NOMO-1 treated with DMSO at 0.1 percent for 48 hours (cell line): ENCODE measurements around the gene NHLRC1.
A peak's percentile ranks its signal among the peaks of the same experiment; 100 is the strongest.
"Not testable (repeated sequence)": the region's sequence is repeated elsewhere in the genome, so short reads cannot be mapped to it uniquely, and the experiment has no call there.

Experiments used
- DNase-seq: peaks from one replicate; lab custom pipeline; 2025; ENCODE audit not compliant: unreplicated experiment; lab: John Stamatoyannopoulos, UW

Gene NHLRC1

GRCh38 chr6:18122128-18123093 is at the start of gene NHLRC1:
NHLRC1 (minus strand) TSS chr6:18122677; CDS start chr6:18122606, 71 bp downstream.
- DNase-seq = peak; percentile 67

- DNase-seq = peak; percentile 76
These were observed 49.4 kb upstream of the NHLRC1 start for GRCh38 chr6:18171871-18172270.

GRCh38 chr6:18168264-18168663 is 45.8 kb upstream of the NHLRC1 start:
- DNase-seq = no peak

- DNase-seq = peak; percentile 34
These were observed 44.0 kb upstream of the NHLRC1 start for GRCh38 chr6:18166312-18167036.

GRCh38 chr6:18165751-18166150 is 43.3 kb upstream of the NHLRC1 start:
- no peak for DNase-seq

GRCh38 chr6:18162401-18162800 is 39.9 kb upstream of the NHLRC1 start:
- no peak for DNase-seq

- DNase-seq = no peak
These were observed 39.0 kb upstream of the NHLRC1 start for GRCh38 chr6:18161431-18161830.

- DNase-seq = no peak
These were observed 38.4 kb upstream of the NHLRC1 start for GRCh38 chr6:18160911-18161310.

GRCh38 chr6:18155864-18156421 is 33.5 kb upstream of the NHLRC1 start:
- DNase-seq = peak; percentile 41

GRCh38 chr6:18155150-18155863 is 32.8 kb upstream of the NHLRC1 start, which contains the start of gene KDM1B:
KDM1B (plus strand) TSS chr6:18155422; CDS start chr6:18159896, 4,474 bp downstream.
- DNase-seq = peak; percentile 97

- peak; percentile 95 for DNase-seq
These were observed 32.2 kb upstream of the NHLRC1 start, which contains the start of gene TPMT for GRCh38 chr6:18154507-18155149. TPMT (minus strand) TSS chr6:18155077; CDS start chr6:18149127, 5,950 bp downstream.

GRCh38 chr6:18153311-18153703 is 30.8 kb upstream of the NHLRC1 start:
- no peak for DNase-seq

- no peak for DNase-seq
These were observed 29.3 kb upstream of the NHLRC1 start for GRCh38 chr6:18151801-18152200.

- DNase-seq = not testable (repeated sequence)
These were observed 28.9 kb upstream of the NHLRC1 start for GRCh38 chr6:18151391-18151790.

GRCh38 chr6:18148304-18149025 is 26.0 kb upstream of the NHLRC1 start:
- DNase-seq = peak; percentile 78

- DNase-seq = no peak
These were observed 25.1 kb upstream of the NHLRC1 start for GRCh38 chr6:18147616-18148015.

GRCh38 chr6:18147160-18147559 is 24.7 kb upstream of the NHLRC1 start:
- DNase-seq = no peak

- DNase-seq = no peak
These were observed 20.0 kb upstream of the NHLRC1 start for GRCh38 chr6:18142591-18142861.

- no peak for DNase-seq
These were observed 19.5 kb upstream of the NHLRC1 start for GRCh38 chr6:18141805-18142590.
